ENCODE measurements around the gene PKN3. TPM values are rescaled to one million over a fixed set of nuclear protein-coding genes. Genes with fewer than 3 reads are reported as not detected.

PKN3 gene
- total RNA-seq, 4 donors from 2014 or later = 6.6 to 17.1 (median 8.9) TPM

- TF ChIP-seq POLR2A (IDR thresholded peaks at IDR 0.05) = no peak
- TF ChIP-seq EP300 (IDR thresholded peaks at IDR 0.05) = no peak
- no peak for TF ChIP-seq CTCF (IDR thresholded peaks at IDR 0.05)
- peaks cover 0 to 41% (median 0%) of the 10 kb centered on the region in 3 donors for H3K36me3 ChIP-seq
- H3K9me3 ChIP-seq = no peaks in the 10 kb centered on the region
These were observed 27.0 kb downstream of the PKN3 start for GRCh38 chr9:128729302-128729701.

GRCh38 chr9:128729766-128730517 lies 27.6 kb downstream of the PKN3 start:
- Histone ChIP-seq H3K27ac (no peak overlapping the region), H3K4me1 (peaks cover 0 to 7% (median 2%) of the 10 kb centered on the region in 4 donors), H3K36me3 (peaks cover 0 to 48% (median 0%) of the 10 kb centered on the region in 3 donors), H3K27me3 (no peaks in the 10 kb centered on the region), H3K9me3 (no peaks in the 10 kb centered on the region), H3K4me3 (no peak overlapping the region)
- DNase-seq (ENCODE audit: low spot score in 2 of 2) = no peak
- no peak for TF ChIP-seq EP300 (IDR thresholded peaks at IDR 0.05)
- TF ChIP-seq POLR2A (IDR thresholded peaks at IDR 0.05) = no peak
- TF ChIP-seq CTCF (IDR thresholded peaks at IDR 0.05) = no peak
- WGBS, 2 donors = 74 to 80% methylated on average over 19 to 22 of the region's 27 CpGs

More at GRCh38 chr9:128729302-128729701, 27.0 kb downstream of the PKN3 start:
- WGBS, 2 donors = 69 to 70% methylated on average over 5 of the region's 5 CpGs
- H3K27ac ChIP-seq = no peak overlapping the region
- H3K27me3 ChIP-seq = no peaks in the 10 kb centered on the region
- H3K4me1 ChIP-seq = peaks cover 0 to 14% (median 8%) of the 10 kb centered on the region in 4 donors
- H3K4me3 ChIP-seq = no peak overlapping the region
- no peak for DNase-seq (ENCODE audit: low spot score in 2 of 2)

- WGBS, 2 donors = 78 to 84% methylated on average over 13 of the region's 13 CpGs
- no peaks in the 10 kb centered on the region for H3K27me3 ChIP-seq
- no peak overlapping the region for H3K27ac ChIP-seq
- no peaks in the 10 kb centered on the region for H3K9me3 ChIP-seq
- no peak overlapping the region for H3K4me3 ChIP-seq
- peaks cover 0 to 58% (median 0%) of the 10 kb centered on the region in 3 donors for H3K36me3 ChIP-seq
- no peak for TF ChIP-seq CTCF (IDR thresholded peaks at IDR 0.05)
- no peak for TF ChIP-seq POLR2A (IDR thresholded peaks at IDR 0.05)
- TF ChIP-seq EP300 (IDR thresholded peaks at IDR 0.05) = no peak
- peaks cover 0 to 4% (median 0%) of the 10 kb centered on the region in 4 donors for H3K4me1 ChIP-seq
- no peak for DNase-seq (ENCODE audit: low spot score in 2 of 2)
These were observed 28.8 kb downstream of the PKN3 start for GRCh38 chr9:128731093-128731492.

- peaks cover 0 to 60% (median 0%) of the 10 kb centered on the region in 3 donors for H3K36me3 ChIP-seq
- no peaks in the 10 kb centered on the region for H3K27me3 ChIP-seq
- H3K27ac ChIP-seq = no peak overlapping the region
- no peak for DNase-seq (ENCODE audit: low spot score in 2 of 2)
- no peak overlapping the region for H3K4me3 ChIP-seq
- 81 to 83% methylated on average over 9 of the region's 9 CpGs for WGBS, 2 donors
- H3K9me3 ChIP-seq = no peaks in the 10 kb centered on the region
- TF ChIP-seq CTCF (IDR thresholded peaks at IDR 0.05) (no peak), EP300 (IDR thresholded peaks at IDR 0.05) (no peak), POLR2A (IDR thresholded peaks at IDR 0.05) (no peak)
- peaks cover 0 to 4% (median 0%) of the 10 kb centered on the region in 4 donors for H3K4me1 ChIP-seq
These were observed 29.4 kb downstream of the PKN3 start for GRCh38 chr9:128731691-128732090.

GRCh38 chr9:128732576-128732975 lies 30.3 kb downstream of the PKN3 start:
- H3K36me3 ChIP-seq = peaks cover 0 to 68% (median 0%) of the 10 kb centered on the region in 3 donors
- 78 to 80% methylated on average over 13 of the region's 13 CpGs for WGBS, 2 donors

More at GRCh38 chr9:128732576-128732975, 30.3 kb downstream of the PKN3 start:
- DNase-seq (ENCODE audit: low spot score in 2 of 2) = no peak
- Histone ChIP-seq H3K9me3 (no peaks in the 10 kb centered on the region), H3K27ac (no peak overlapping the region), H3K4me3 (no peak overlapping the region), H3K27me3 (no peaks in the 10 kb centered on the region), H3K4me1 (peaks cover 0 to 4% (median 0%) of the 10 kb centered on the region in 4 donors)
- TF ChIP-seq EP300 (IDR thresholded peaks at IDR 0.05) (no peak), POLR2A (IDR thresholded peaks at IDR 0.05) (no peak)

All from tibial nerve (tissue), 4 donors.